Endodermal cell (in vitro differentiated cells): ENCODE results near the gene HAP1. TPM values are rescaled to one million over a fixed set of nuclear protein-coding genes. Genes with fewer than 3 reads are reported as not detected.

Source experiments
- DNase-seq: peaks from one replicate; pipeline ENCODE4 v3.0.0-alpha.2; 2017
- H3K27ac ChIP-seq: 2 replicates; pipeline ENCODE4 v1.5.1; 2013; ENCODE audit warnings: mild to moderate bottlenecking, low read depth, low read length, moderate library complexity
- H3K27me3 ChIP-seq: 2 replicates; pipeline ENCODE4 v1.6.1; 2013; ENCODE audit warnings: mild to moderate bottlenecking, low read length, moderate library complexity; ENCODE audit not compliant: insufficient read depth, control insufficient read depth, poor library complexity, severe bottlenecking
- H3K36me3 ChIP-seq: 2 replicates; pipeline ENCODE4 v1.7.0; 2013; ENCODE audit warnings: mild to moderate bottlenecking, low read length, moderate library complexity; ENCODE audit not compliant: control insufficient read depth, insufficient read depth
- H3K4me1 ChIP-seq: one replicate; pipeline ENCODE4 v1.7.0; 2013; ENCODE audit warnings: low read length; ENCODE audit not compliant: control insufficient read depth, insufficient read depth
- H3K4me3 ChIP-seq: 2 replicates; pipeline ENCODE4 v1.5.1; 2013; ENCODE audit warnings: mild to moderate bottlenecking, low read length, moderate library complexity
- H3K9ac ChIP-seq: 2 replicates; pipeline ENCODE4 v1.6.1; 2013; ENCODE audit warnings: mild to moderate bottlenecking, low read length, moderate library complexity; ENCODE audit not compliant: poor library complexity, severe bottlenecking; ENCODE audit errors: extremely low read depth
- H3K9me3 ChIP-seq: 2 replicates; pipeline ENCODE4 v1.6.1; 2013; ENCODE audit warnings: mild to moderate bottlenecking, low read length, moderate library complexity; ENCODE audit not compliant: control insufficient read depth
- H3K27ac Mint-ChIP-seq: 2 replicates; pipeline ENCODE4 v1.8.0; 2020; ENCODE audit warnings: mixed read lengths
- H3K27me3 Mint-ChIP-seq: 2 replicates; pipeline ENCODE4 v1.8.0; 2021; ENCODE audit warnings: mild to moderate bottlenecking, mixed read lengths; ENCODE audit not compliant: insufficient read depth
- H3K36me3 Mint-ChIP-seq: 2 replicates; pipeline ENCODE4 v1.8.0; 2020; ENCODE audit warnings: low read depth, mixed read lengths
- H3K4me1 Mint-ChIP-seq: 2 replicates; pipeline ENCODE4 v1.8.0; 2020; ENCODE audit warnings: mixed read lengths
- H3K4me3 Mint-ChIP-seq: 2 replicates; pipeline ENCODE4 v1.8.0; 2020; ENCODE audit warnings: mild to moderate bottlenecking, moderate library complexity, mixed read lengths
- H3K9me3 Mint-ChIP-seq: 2 replicates; pipeline ENCODE4 v1.8.0; 2020; ENCODE audit warnings: mild to moderate bottlenecking, mixed read lengths
- CTCF ChIP-seq: fragments of 200-600 bp; sonication (generic); conservative IDR thresholded peaks from 2 replicates; pipeline ENCODE4 v1.5.0; 2021; ENCODE audit warnings: antibody characterized with exemption, mild to moderate bottlenecking
- WGBS, 2 experiments: methylation state at CpG; one replicate each; pipeline versions ENCODE4 v1.1.5 to v1.1.7; 2013; ENCODE audit warnings: missing lambda C conversion rate in 2 of 2, mixed read lengths in 1 of 2; ENCODE audit not compliant: insufficient coverage in 1 of 2, insufficient read length in 1 of 2; 5-methylcytosine and 5-hydroxymethylcytosine counted together
- total RNA-seq, 2 donors: library from RNA; stranded (reverse); fragmentation: NEBNext Ultra II Directional in 1 of 2; extraction: Animal tissue kit (Norgen Biotek cat#: 25700) in 1 of 2; gene quantifications; 2 replicates in 1 of 2; 3 replicates in 1 of 2; pipeline ENCODE4 v1.2.1, GENCODE V29; 2021

Gene HAP1
- total RNA-seq, 2 donors from 2014 or later = 1.7 TPM

GRCh38 chr17:41767324-41768042, 33.0 kb upstream of the HAP1 start:
- Mint-ChIP-seq H3K4me3 (no peak overlapping the region), H3K27ac (no peak overlapping the region)

GRCh38 chr17:41766135-41766534, 31.7 kb upstream of the HAP1 start:
- H3K9ac ChIP-seq = no peak overlapping the region
- no peaks in the 10 kb centered on the region for H3K4me1 Mint-ChIP-seq
- DNase-seq = no peak
- no peaks in the 10 kb centered on the region for H3K9me3 Mint-ChIP-seq
- H3K9me3 ChIP-seq = no peaks in the 10 kb centered on the region
- H3K36me3 Mint-ChIP-seq = peaks cover 86% of the 10 kb centered on the region
- no peaks in the 10 kb centered on the region for H3K27me3 ChIP-seq
- H3K27ac Mint-ChIP-seq = no peak overlapping the region
- no peak overlapping the region for H3K27ac ChIP-seq
- no peaks in the 10 kb centered on the region for H3K27me3 Mint-ChIP-seq
- no peaks in the 10 kb centered on the region for H3K4me1 ChIP-seq
- TF ChIP-seq CTCF = no peak
- H3K4me3 ChIP-seq = no peak overlapping the region
- H3K4me3 Mint-ChIP-seq = no peak overlapping the region
- peaks cover 85% of the 10 kb centered on the region for H3K36me3 ChIP-seq

More at GRCh38 chr17:41767324-41768042, 33.0 kb upstream of the HAP1 start:
- no peak for DNase-seq
- Histone ChIP-seq H3K36me3 (peaks cover 87% of the 10 kb centered on the region), H3K9ac (no peak overlapping the region), H3K27ac (no peak overlapping the region), H3K4me3 (no peak overlapping the region), H3K9me3 (no peaks in the 10 kb centered on the region), H3K4me1 (no peaks in the 10 kb centered on the region), H3K27me3 (no peaks in the 10 kb centered on the region)
- Mint-ChIP-seq H3K4me1 (no peaks in the 10 kb centered on the region), H3K36me3 (peaks cover 82% of the 10 kb centered on the region), H3K9me3 (no peaks in the 10 kb centered on the region), H3K27me3 (no peaks in the 10 kb centered on the region)
- TF ChIP-seq CTCF = no peak
- WGBS, 2 experiments = 94 to 95% methylated on average over 12 to 18 of the region's 18 CpGs

GRCh38 chr17:41763327-41763726, 28.9 kb upstream of the HAP1 start:
- no peaks in the 10 kb centered on the region for H3K27me3 ChIP-seq
- H3K4me3 ChIP-seq = no peak overlapping the region
- 94 to 95% methylated on average over 7 to 8 of the region's 8 CpGs for WGBS, 2 experiments
- no peaks in the 10 kb centered on the region for H3K9me3 ChIP-seq
- Mint-ChIP-seq H3K4me3 (no peak overlapping the region), H3K36me3 (peaks cover 85% of the 10 kb centered on the region), H3K4me1 (no peaks in the 10 kb centered on the region), H3K27me3 (no peaks in the 10 kb centered on the region), H3K27ac (no peak overlapping the region), H3K9me3 (no peaks in the 10 kb centered on the region)
- peaks cover 74% of the 10 kb centered on the region for H3K36me3 ChIP-seq
- TF ChIP-seq CTCF = no peak
- no peaks in the 10 kb centered on the region for H3K4me1 ChIP-seq
- no peak for DNase-seq
- H3K27ac ChIP-seq = no peak overlapping the region
- H3K9ac ChIP-seq = no peak overlapping the region
